Esophagus squamous epithelium (tissue), 4 donors: ENCODE results near the gene ABCC1.

Experiments
- CTCF ChIP-seq, 6 experiments: fragments of 450-650 bp in 4 of 6; fragments of 200-600 bp in 2 of 6; sonication (generic) in 2 of 6; IDR thresholded peaks; one replicate each; pipeline ENCODE4 v1.5.1; 2016 to 2019; ENCODE audit warnings: antibody characterized with exemption in 6 of 6, mild to moderate bottlenecking in 4 of 6, moderate library complexity in 4 of 6
- POLR2A ChIP-seq, 4 donors: fragments of 450-650 bp; IDR thresholded peaks; one replicate each; pipeline ENCODE4 v1.6.1; 2017; ENCODE audit warnings: antibody characterized with exemption in 4 of 4, mild to moderate bottlenecking in 4 of 4, moderate library complexity in 3 of 4

DNA sequence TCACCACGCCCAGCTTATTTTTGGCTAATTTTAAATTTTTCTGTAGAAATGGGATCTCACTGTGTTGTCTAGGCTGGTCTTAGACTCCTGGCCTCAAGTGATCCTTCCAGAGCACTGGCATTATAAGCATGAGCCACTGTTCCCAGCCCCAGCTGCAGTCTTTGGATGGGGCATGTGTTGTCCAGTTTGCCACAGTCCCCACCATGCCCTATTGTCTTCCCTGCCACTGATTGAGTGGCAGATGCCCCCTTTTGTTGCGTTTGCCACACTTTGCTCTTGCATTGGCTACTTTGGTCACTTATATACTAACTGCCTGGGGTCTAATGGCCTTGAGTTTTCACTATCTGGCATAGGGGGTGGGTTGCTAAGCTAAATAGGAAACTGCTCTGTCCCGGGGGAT is 60.8 kb downstream of the ABCC1 start:
- no peak for TF ChIP-seq CTCF (IDR thresholded peaks at IDR 0.05)
- TF ChIP-seq POLR2A (IDR thresholded peaks at IDR 0.05), result no peak
